Dermis microvascular lymphatic vessel endothelial cell (primary cell): Measurements from ENCODE around the gene VWDE. TPM values are rescaled to one million over a fixed set of nuclear protein-coding genes. Genes with fewer than 3 reads are reported as not detected.
"Not testable (repeated sequence)": the region's sequence is repeated elsewhere in the genome, so short reads cannot be mapped to it uniquely, and the experiment has no call there.

Experiments
- DNase-seq, 2 donors: peaks; one replicate each; pipeline versions ENCODE4 v3.0.0 to v3.0.0-alpha.2; 2010; ENCODE audit warnings: low read depth in 2 of 2
- total RNA-seq: library from RNA; depleted of rRNA; stranded (reverse); fragments of >200 nt; gene quantifications from 2 replicates; pipeline ENCODE4 v1.2.1, GENCODE V29; 2014

Gene VWDE
- total RNA-seq, result under 0.01 TPM in 2 replicates

DNA sequence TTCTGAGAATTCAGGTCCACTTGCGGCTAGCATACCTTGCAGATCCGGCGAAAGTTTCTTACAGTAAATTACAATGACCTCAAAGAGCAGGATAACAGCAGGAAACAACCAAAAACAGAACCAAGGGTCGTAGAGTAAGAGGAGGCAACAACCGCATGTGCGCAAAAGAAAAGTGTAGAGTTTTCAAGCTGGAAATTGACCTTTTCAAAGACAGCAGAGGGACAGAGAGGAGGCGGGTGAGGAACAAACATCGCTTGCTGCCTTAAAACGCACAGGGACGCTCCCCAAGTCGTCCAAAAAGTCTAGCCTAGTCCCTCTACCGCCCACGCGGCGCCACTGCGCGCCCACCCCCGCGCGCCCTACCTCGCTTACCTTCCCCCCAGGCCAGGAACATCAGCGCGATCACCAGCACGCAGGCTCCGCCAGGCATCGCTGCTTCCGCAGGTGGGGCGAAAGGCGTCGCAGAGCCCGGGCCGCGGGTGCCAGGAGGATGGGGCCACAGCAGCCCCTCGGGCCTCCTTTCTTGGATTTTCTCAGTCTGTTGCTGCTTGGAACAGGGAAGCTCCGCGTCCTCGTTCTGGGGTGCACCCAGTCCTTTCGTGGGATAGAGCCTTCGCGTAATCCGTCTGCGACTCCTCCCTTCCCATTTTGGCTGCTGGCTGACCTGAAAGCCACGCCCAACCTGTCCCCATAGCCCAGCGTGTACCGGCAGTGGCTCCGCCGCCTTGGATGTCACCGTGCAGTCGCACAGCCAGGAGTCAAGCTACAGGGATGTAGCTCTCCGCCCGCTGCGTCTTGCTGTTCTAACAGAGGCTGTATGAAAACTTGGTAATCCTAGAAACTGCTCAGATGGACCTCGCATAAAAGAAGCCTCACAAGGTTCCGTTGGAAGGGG, at the start of gene VWDE:
Gene VWDE (minus strand): TSS at position 579 of the 895 bp plus-strand sequence. CDS start 149 bp downstream, at position 430.
- peak in 1 of 2 donors; percentile 3 for DNase-seq

GRCh38 chr7:12453136-12453535, 49.5 kb upstream of the VWDE start:
- DNase-seq, result not testable (repeated sequence)

DNA sequence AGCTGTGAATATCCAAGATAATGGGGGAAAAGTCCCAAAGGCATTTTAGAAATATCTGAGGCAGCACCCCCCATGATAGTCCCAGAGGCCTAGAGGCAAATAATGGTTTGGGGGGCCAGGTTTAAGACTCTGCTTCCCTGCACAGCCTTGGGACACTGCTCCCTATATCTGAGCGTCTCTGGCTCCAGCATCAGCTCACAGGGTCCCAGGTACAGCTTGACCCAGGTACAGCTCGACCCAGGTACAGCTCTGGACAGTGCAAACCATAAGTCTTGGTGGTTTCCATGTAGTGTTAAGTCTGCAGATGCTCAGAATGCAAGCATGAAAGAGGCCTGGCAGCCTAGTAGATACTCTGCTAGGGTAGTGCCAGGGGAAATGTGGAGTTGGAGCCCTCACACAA, 47.0 kb upstream of the VWDE start:
- no peak for DNase-seq

DNA sequence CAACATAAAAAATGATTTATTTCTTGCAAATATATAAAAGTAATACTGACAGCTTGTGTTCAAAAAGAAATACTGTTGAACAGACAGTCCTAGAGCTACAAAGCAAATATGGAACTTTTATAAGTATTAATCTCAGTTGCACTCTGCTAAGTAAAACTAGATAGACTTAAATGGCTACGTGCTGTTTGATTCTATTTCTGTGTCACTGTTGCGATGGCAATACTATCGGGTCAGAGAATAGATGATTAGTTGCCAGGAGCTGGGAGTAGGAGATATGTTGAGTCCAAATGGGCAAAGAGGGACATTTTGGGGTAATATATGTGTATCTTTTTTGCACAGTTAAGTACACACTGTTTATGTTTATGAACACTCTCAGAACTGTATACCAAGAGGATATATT, 41.1 kb upstream of the VWDE start:
- DNase-seq, result no peak

GRCh38 chr7:12440229-12440628, 36.6 kb upstream of the VWDE start:
- no peak for DNase-seq

DNA sequence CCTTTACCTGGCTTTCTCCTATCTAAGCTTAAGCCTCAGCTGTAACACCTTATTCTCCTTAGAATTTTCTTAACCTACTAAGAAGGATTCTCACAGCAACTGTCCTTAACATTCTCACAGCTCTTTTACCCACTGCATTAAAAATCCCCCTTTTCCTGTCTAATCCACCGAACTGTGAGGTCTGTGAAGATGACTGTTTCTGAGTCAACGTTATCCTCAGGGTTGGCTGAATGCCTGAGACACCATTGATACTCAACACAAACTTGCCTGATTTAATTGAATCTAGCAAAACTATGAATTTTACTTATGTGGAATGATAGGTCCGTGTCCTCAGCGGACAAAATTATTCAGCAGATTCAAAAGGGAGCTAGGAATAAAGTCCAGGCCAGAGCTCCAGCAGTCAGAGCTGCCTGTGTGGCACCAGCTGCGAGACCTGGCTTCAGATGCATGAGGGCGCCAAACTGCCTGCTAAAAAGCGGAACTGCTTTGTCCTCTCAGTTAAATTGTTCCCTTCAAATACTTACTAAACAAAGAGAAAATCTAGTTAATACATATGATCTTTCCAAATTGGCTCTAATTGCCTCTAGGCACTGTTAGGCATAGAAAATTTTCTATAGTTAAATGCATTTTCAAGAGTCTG, 33.4 kb upstream of the VWDE start:
- no peak for DNase-seq

DNA sequence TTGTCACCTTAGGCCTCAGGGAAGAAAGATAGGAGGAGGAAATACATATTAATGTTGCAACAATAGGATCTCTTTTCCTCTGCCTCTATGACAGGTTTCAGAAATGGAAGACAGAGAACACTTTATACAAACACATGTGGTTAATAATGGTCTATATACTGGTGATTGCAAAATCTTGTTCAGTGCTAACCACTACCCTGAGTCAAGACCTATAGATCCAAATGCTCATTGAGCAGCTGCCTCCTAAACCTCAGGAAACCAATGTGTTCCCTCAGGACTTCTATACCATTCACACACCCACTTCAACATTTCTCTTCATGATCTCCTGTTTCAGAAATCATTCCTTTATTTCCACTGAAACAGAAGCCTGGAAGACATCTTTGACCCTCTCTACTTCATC, 32.5 kb upstream of the VWDE start:
- DNase-seq, result no peak

GRCh38 chr7:12434012-12434642, 30.5 kb upstream of the VWDE start:
- DNase-seq, result no peak

GRCh38 chr7:12431886-12432556, 28.4 kb upstream of the VWDE start:
- no peak for DNase-seq

DNA sequence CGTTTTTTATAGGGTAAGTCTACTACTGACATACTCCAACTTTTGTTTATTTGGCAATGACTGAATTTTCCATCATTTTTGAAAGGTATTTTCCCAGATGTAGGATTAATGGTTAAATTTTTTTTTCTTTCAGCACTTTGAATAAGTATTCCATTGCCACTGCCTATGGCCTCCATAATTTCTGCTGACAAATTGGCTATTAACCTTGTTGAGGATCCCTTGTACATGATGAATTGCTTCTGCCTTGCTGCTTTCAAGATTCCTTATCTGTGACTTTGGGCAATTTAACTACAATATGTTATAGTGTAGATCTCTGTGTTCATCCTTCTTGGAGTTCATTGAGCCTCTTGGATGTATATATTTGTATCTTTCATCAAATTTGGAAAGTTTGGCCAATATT, 21.6 kb upstream of the VWDE start:
- DNase-seq, result no peak

DNA sequence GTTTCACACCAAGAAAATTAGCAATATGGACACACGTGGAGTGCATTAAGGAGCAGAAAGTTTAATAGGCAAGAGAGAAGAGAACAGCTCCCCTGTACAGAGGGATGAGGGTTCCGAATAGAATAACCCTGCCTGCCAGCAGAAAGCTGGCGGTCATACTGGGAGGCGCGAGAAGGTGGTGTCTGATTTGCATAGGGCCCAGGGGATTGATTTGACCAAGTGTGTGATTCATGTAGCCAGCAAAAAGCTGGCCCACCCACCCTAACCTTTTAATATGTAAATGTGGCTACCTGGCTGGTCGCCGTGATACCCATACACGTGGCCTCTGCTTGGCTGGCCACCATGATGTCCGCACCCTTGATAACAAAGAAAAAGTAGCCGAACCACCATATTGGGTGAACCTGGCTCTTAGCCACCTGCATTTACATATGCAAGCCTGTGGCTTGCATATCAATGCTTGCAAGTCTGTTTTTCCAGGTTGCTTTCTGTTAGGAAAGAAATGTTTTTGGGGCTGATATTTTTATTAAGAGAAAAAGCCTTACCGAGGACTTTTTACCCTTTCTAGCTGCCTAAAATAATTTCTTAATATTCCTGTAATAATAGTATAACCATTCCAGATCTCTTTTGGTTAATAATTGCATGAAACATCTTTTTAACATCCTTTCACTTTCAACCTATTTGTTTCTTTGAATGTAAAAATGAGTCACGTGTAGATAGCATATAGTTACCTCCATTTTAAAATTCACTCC, 20.5 kb upstream of the VWDE start:
- no peak for DNase-seq

DNA sequence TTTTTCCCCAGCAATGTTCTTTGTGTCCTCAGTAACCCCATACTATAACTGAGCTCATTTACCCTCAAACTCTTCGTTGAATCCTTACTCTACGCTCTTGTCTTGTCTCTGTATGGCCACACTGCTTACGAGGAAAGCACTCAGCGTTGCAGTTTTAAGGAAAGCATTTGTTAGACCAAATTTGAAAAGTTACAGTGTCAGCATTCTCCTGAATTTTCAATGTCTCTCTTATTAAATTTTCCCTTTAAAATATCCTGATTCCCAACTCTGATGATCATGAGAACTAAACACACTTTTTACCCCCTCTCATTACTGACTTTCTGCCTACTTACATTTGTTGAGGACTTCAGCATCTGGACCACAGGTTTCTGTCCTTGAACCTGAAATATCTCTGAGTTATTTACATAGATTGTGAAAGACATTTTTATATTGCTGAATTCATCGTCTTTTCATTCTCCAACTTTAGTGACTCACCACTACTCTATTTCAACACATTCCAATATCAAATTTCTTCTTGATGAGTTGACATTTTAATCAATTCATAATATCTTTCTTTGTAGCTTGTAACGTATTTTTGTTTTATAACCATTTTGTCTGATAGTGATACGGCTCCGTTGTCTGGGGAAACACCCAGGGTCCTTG, 19.8 kb upstream of the VWDE start:
- no peak for DNase-seq

DNA sequence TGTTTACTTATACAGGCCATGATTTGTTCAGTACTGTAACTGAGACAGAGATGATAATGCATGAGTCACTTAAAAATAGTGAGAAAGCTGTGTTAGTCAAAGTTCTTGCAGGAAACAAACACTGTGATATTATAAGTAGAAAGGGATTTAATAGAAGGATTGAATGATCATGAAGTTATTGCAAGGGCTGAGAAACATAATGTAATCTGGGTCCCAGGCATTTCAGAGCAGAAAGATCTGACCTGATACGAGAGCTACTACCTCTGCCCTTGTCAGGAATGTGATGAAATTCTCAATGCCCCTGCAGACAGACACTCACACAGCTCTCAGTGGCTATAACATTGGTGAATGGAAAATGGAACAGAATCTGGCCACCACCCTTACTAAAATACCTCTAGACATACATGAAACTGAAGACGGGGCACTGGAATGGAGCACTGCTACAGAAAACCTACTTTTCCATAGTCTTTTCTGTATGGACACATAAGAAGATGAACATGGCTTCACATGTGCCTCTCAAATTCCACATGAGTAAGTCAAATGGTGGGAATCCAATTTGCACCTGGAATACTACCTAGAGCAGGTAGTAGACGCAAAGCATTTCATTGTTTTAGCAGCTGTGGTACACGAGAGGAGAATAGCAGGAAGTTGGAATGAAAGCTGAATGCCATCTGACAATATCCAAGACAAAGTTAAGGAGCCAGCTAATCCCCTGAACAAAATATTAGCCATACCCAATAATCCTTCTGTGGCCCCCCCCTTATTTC, 19.1 kb upstream of the VWDE start:
- DNase-seq, result no peak

GRCh38 chr7:12418452-12418851, 14.8 kb upstream of the VWDE start:
- peak in 1 of 2 donors; percentile 14 for DNase-seq

DNA sequence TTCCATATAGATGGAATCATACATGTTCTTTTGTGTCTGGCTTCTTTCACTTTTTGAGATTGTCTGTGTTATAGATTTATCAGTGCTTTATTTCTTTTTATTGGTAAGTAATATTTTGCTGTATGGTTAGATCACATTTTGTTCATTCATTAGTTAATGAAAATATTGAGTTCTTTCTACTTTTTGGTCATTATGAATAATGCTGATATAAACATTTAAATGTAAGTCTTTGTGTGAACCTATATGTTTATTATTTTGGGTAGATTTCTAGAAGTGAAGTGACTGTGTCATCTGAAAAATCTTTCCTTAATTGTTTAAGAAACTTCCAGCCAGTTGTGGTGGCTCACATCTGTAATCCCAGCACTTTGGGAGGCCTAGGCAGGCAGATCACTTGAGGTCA, 11.4 kb upstream of the VWDE start:
- DNase-seq, result no peak

- no peak for DNase-seq
Measured at GRCh38 chr7:12412407-12412806, 8.7 kb upstream of the VWDE start.

DNA sequence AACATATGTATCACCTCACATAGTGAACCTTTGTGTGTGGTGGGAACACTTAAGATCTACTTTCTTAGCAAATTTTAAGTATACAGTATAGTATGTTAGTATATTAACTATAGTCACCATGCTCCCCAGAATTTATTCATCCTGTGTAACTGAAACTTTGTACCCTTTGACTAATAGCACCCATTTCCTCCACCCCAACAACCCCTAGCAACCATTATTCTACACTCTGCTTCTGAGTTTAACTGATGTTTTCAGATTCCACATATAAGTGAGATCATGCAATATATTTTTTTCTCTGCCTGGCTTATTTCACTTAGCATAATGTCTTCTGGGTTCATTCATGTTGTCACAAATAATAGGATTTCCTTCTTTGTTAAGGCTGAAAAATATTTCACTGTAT, 6.9 kb upstream of the VWDE start:
- DNase-seq, result no peak

DNA sequence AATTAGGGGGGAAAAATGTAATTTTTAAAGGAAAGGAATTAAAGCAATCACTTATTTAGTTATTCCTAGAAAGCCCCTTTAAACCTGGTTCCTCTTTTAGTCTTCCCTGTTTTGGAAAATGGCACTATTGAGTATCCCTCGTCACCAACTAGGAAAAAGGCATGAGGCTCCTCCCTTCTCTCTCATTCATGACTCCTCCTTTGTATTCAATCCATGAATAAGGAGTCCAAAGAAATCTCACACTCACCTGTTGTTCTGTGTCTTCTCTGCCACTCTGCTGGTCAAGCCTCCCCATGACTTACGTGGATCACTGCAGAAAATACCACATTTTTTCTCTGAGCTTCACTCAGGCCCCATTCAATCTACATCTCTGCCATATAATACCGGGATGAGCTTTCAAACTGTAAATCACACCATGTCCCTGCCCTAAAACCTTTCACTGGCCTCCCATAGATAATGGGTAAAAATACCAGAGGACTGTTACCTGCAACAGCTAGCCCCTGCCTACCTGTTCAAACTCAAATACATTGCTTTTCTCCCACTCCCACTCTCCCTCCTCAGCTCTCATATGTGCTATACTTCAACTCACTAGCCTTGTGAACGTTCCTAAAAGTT, 5.5 kb upstream of the VWDE start:
- DNase-seq, result no peak

GRCh38 chr7:12407652-12408051, 4.0 kb upstream of the VWDE start:
- not testable (repeated sequence) for DNase-seq

GRCh38 chr7:12402365-12402725, 1.3 kb downstream of the VWDE start:
- no peak for DNase-seq
